GM04503 (cell line): ENCODE data around the gene GPR39.
"Not testable (repeated sequence)": the region's sequence is repeated elsewhere in the genome, so short reads cannot be mapped to it uniquely, and the experiment has no call there.

Experiments used
- DNase-seq: peaks from one replicate; pipeline ENCODE4 v3.0.0-alpha.2; 2012; ENCODE audit warnings: low read depth

Gene GPR39

DNA sequence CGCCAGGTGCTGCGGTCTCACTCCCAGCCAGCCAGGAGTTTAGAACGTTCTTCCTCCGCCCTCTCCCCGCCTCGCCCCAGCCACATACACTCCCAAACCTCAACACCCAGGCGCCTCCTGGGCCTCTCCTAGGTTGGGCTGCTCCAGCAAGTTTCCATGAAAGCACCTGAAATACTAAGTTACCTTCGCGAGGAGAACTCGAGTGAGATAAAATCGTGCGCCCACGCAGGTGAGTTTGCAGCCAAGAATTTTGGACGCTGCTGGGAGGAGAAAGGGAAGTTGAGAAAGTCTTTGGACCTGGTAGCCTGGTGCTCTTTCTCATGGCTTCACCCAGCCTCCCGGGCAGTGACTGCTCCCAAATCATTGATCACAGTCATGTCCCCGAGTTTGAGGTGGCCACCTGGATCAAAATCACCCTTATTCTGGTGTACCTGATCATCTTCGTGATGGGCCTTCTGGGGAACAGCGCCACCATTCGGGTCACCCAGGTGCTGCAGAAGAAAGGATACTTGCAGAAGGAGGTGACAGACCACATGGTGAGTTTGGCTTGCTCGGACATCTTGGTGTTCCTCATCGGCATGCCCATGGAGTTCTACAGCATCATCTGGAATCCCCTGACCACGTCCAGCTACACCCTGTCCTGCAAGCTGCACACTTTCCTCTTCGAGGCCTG, at the start of gene GPR39:
GPR39 (plus strand) TSS at position 83 of the 673 bp plus-strand sequence.
- DNase-seq: no peak

DNA sequence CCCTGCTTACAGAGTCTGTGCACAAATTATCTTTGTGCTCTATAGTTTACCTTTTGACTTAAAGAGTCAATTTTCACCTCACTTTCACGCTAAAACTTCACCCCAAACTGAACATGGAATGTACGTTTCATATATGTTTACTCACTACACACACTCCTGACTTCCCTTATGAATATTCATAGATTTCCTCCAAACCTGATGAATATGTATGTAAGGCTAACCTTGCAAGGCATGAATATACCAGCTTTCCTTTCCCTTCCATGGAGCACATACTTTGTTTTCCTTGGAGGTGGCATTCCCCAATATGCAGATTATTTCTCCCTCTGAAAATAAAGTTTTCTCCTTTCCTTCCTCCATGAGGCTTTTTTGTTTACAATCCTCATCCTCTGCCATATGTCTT, 48.4 kb upstream of the GPR39 start:
- DNase-seq: no peak

DNA sequence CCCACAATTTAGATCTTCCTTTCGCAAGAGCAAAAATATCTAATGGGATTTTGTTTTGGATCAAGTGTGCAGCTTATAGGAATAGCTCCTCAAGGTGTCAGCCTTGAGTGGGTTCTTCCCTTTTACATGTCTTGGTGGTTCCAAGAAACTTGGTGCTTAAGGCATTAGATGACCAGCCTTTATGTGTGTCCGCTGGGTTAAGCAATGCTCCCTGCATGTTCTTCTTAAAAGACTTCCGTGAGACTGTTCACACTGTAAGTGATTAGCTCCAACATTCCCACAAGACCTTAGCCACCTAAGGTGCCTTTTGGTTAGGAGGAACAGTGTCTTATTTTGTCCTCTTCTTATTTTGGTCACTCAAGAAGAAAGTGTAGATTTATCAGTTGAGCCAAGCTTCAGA, 44.3 kb upstream of the GPR39 start:
- DNase-seq: no peak

DNA sequence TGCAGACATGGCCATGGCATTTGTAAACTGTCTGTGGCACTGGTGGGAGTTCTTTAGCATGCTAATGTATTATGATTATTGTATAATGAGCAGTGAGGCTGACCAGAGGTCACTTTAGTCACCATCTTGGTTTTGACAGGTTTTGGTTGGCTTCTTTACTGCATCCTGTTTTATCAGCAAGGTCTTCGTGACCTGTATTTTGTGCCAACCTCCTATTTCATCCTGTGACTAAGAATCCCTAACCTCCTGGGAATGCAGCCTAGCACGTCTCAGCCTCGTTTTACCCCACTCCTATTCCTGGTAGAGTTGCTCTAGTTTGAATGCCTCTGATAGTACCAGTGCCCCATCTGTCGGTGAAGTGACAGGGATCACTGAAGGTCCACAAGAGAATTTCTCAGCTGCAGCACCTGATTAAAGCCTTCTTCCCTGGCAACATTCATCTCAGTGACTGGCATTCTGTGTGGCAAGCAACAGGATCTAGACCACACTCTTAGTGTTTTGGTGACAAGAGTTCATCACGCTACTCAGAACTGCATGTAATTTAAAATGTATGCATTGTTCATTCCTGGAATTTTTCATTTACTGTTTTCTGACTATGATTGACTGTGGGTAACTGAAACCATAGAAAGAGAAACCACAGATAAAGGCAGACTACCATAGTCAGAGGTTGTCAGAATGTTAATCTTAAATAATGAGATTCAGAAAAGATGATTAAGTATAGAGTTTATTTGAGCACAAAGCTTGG, 43.0 kb upstream of the GPR39 start:
- DNase-seq: no peak

DNA sequence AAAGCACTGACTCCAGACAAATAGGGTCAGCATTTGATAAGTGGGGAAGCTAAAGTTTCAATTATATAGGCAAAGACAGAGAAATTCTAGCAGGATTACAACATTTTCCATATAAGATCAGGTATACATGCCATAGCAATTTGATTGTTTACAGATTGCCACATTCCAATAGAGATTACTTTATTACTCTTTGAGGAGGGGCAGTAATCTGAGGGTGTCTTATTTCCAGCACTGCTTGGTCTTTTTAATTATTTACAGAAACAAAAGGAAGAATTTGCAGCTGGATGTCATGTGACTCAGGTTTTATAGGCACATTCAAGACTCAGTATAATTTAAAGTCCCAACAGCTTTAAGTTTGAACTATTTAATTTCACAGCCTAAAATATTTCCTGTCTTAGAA, 42.5 kb upstream of the GPR39 start:
- DNase-seq: no peak

DNA sequence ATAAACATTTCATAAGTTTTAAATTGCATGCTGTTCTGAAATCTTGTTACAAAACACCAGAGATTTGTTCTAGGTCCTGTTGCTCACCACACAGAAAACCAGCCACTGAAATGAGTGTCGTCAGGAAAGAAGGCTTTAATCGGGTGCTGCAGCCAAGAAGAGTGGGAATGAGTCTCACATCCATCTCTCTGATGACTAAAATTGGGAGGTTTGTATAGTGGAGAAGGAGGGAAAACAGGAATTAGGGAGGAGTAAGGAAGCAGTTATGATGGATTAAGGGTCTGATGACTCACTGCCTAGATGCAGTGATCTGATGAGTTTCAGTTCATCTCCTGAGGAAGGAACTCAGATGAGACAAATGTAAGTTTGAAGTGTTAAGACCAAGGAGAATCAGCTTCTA, 42.1 kb upstream of the GPR39 start:
- DNase-seq: peak; percentile 39

DNA sequence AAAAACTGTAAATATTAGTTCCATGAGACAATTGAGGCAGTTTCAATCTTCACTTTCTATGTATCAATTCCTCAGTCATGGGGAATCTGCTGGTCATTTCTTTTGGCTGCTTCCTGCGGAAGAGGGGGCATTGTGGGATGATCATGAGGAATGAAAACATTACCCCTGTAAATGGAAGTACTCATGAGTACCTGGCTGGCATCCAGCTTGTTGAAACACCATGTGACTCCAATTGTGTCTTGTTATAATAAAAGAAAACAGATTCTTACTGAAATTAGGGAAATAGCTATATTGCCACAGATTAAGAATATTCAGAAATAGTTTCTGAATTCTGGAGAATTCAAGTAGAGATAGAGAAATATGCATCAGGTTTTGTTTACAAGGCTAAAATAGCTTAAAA, 41.6 kb upstream of the GPR39 start:
- DNase-seq: no peak

DNA sequence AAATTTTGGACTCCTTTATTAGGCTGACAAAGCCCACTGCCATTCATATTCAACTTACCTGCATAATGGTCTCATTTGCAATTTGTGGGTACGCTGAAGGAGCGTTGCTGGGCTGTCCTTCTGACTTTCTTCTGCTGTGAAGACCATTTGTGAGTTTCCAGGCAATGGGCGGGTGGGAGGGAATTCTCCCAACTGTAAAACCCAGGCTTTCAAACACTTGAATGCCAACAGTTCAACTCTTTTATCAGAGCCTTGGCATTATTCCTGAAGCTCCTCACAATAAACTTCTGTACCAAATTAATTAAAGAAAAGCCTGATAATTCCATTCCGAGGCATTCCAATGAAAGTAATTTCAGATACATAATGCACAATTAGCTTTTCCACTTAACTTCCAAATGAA, 35.2 kb upstream of the GPR39 start:
- DNase-seq: no peak

DNA sequence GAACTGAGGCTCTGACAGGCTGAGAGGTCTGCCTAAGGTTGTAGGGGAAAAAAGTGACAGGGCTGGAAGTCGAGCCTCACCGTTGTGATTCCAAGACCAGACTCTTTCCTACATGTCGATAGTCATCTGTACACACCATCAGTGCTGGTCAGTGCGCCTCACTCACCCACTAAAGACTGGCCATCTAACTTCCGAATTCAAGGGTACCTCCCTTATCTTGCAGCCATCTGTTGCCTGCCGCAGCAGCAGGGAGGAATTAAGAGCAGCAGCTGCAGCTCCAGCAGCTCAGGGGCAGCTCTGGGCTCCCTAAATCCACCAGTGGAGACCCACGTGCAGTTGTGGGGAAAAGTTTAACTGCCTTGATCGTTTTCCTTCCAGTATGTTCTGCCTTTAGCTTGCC, 32.6 kb upstream of the GPR39 start:
- no peak for DNase-seq

DNA sequence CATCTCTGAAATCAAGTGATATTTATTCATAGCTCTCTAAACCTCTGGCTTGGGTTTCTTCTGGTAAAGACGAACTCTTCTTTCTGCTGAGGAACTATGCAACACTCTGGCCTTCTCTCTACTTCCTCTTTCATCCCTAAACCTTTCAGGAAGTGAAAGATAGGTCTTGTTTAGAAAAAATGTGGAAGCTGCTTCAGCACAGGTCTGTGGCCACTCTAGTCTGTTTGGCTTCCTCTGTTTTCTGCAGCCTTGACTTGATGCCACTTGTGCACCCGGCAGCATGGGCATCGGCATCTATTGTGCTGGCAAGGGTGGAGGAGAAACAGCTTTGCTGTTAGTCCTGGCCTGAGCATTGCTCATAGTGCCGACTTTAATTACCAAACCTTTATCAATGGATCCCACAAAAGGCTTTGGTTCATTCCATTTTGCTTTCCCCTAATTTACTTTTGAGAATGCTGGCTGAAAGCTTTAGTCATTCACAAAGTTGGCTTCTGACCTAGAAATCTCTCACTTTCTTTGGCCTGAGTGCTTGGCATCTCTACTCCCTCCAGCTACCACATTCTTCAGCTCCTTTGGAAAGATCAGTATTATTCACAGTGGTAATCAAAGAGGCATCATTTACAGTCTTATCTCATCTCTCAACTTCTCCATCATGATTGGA, 32.0 kb upstream of the GPR39 start:
- DNase-seq: no peak

DNA sequence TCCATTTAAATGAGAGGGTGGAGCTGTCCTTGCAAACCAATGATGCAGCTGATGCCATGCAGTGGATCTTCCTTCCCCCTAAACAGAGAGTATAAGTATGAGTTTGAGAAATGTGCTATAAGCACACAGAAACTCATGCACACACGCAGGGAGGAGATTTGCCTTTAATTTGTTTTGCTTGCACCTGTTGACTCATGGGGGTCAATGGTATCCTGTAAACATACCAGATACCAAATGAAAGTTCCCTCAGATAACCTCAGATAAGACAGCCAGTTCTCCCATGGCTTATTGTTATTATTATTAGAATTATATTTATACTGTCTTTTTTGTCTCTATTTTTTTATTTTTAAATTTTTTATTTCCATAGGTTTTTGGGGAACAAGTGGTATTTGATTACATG, 29.5 kb upstream of the GPR39 start:
- DNase-seq: no peak

DNA sequence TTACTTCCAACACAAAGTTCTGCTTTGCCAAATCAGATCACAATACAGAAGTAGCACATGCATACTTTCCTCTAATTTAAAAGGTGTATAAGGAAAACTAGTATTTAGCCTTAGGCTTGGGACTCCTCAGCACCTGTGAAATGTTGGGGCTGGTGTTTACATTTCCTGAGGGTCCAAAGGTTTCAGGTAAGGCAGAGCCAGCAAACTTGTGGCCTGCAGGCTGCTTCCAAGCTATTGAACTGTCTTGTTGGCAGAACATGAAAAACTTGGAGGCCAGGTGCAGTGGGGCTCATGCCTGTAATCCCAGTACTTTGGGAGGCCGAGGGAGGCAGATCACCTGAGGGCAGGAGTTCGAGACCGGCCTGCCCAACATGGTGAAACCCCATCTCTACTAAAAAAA, 26.5 kb upstream of the GPR39 start:
- no peak for DNase-seq

DNA sequence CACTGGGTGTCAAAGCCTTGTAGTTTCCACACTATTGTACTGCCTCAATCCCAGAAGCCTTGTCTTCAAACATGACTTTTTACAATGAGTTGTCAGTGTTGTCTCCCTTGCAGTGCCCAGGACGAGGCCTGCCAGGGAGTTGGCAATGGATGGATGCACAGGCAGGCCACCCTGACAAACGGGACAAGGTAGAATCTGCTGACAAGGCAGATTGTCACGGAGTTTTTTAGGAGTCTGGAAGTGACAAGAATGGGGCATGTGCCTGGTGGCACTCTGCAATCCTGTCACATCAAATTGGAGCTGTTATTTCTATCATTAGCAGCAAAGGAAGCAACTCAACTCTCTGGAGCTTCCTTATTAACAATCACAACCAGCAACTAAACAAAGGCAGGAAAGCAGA, 25.2 kb upstream of the GPR39 start:
- no peak for DNase-seq

DNA sequence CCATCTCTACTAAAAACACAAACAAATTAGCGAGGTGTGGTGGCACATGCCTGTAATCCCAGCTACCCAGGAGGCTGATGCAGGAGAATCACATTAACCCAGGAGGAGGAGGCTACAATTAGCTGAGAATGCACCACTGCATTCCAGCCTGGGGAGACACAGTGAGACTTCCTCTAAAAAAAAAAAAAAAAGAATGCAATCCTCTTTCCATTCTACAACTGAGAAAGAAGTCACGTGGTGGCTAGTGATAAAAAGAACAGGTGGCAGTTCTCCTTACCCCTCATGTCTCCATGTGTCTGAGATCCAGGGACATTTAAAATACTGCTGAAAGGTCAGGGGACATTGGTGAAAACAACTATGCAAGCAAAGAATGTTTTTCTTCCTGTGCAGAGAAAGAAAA, 24.4 kb upstream of the GPR39 start:
- no peak for DNase-seq

DNA sequence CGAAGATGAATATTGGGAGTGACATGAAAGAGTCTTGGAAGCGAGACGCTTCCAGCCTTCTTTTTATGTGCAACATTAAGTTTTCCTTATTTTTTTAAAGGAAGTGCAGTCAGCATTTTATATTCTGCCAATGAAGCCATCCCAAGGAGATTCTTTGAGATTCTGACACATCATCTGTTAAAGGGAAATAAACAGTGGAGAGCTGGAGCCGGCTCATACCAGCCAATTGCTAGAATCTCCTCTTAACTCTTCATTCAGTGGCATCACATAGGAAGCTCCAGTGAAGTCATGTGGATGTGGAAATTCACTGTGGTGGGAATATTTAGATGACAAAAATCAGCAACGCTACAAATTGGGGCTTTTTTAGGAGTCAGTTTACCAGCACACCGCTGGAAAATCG, 23.7 kb upstream of the GPR39 start:
- no peak for DNase-seq

DNA sequence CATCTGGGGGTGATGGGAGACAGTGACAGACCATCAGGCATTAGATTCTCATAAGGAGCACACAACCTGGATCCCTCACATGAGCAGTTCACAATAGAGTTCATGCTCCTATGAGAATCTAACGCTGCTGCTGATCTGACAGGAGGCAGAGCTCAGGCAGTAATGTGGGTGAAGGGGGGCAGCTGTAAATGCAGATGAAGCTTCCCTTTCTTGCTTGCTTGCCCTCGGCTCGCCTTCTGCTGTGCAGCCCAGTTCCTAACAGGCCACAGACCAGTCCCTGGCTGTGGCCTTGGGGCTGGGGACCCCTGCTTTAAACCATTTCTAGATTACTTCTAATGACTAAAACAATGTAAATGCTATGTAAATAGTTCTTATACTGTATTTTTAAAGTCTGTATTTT, 19.6 kb upstream of the GPR39 start:
- DNase-seq: not testable (repeated sequence)

DNA sequence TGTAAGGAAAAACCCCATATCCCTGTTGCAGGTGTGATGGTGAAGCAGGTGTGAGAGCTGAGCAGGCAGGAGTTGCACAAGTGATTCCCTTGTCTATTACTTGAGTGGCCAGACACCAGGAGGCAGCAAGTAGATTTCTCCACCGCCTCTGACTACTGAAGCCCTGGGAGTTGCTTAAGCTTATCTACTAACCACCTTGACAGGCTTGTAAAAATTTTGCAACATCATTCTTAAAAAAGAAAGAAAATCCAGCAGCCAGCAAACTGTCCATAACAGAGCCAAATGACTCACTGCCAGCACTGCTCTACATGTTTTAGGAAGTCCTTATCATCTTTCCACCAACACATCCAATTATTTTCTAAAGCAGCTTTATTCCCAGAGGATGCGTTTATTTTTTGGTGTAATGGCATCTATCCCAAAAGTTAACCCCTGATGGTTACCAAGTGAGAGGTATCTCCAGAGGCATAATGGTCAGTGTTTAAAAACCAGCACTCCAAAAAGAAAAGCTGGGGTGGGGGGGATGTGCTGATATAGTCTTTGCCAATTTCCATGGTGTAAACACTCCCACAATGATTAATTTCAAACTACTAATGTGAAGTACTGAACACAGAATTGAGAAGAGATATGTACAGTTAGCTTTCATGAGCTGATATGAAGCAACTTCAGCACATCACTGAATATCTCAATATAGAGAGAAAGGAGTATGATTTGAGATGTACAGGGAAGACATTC, 16.3 kb upstream of the GPR39 start:
- DNase-seq: no peak

DNA sequence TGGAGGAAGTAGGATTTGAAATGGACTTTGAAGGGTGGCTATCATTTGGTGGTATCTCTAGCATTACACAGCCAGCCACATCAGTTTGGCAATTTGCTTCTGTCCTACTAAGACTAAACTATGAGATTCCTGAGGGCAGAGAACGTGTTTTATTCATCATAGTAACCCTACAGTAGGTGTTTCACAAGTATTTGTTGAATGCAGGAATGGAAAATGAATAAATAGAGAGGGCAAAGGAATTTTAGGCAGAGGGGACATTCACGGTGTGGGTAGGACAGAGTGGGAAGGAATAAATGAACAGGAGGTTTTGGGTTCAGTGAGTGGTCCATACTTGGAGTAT, 15.7 kb upstream of the GPR39 start:
- no peak for DNase-seq

DNA sequence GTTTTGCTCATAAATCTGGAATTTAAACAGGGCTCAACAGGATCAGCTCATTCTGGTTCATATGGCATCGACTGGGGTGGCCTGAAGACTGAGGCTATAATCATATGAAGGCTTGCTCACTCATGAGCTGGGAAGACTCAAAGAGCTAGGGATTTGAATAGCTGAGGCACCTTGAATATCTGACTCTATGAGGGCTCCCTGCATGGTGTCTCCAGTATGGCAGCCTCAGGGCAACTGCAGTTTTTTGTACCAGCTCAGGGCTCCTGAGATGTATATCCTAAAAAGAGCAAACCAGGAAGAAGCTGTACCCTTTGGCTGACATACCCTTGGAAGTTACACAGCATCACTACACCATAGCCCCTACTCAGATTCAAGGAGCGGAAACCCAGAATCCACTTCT, 15.3 kb upstream of the GPR39 start:
- DNase-seq: no peak

DNA sequence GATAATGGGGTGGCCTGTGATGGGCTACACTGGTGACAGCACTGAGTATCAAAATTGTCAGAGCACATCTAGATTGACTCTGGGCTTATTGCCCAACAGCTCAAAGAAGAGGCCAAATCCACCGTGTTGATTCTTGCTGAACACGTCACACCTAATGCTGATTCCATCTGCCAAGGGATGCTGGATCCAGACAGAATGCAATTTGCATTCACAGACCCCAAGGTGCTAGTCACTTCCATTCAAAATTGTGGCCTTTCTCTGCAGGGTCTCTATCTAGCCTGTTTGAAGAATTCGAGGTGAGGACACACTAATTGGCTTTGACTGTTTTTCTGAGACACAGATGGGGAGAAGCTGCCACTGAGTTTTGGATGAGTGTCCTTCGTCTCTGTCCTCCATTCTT, 13.5 kb upstream of the GPR39 start:
- no peak for DNase-seq

DNA sequence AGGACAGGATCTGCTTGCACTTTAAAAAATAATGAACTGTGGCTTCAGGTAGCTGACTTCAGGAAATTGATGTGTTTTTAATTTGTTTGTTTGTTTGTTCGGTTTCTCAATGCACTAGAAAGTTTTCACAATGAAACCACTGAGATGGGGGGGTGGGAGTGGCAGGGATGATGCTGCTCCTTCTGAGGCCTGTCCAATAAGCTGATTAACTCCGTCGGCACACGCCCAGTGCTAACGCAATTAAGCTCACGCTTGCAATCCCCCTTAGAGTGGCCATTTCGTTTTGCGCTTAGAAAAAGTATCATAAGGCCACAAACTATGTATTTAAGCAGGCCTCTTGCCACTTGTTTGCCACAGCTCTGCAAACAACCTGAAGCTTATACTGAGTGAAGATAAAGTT, 12.5 kb upstream of the GPR39 start:
- DNase-seq: no peak

DNA sequence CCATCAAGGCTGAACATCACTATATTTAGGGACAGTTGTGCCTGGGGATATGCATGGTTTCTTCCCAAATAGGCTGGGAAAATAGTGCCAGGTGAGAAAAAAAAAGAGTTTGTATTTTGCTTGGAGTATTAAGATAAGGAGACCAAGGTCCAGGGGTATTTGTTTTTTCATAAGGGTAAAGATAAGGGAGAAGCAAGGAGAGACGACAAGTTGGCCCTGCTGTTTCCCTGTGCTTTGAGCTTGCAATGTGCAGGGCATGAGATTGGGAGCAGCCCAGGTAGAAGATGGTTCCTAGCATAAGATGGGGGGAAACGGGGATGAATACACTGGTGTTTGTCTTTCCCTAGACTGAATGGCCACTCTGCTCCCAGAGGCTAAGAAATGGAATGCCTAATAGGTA, 8.8 kb upstream of the GPR39 start:
- no peak for DNase-seq

DNA sequence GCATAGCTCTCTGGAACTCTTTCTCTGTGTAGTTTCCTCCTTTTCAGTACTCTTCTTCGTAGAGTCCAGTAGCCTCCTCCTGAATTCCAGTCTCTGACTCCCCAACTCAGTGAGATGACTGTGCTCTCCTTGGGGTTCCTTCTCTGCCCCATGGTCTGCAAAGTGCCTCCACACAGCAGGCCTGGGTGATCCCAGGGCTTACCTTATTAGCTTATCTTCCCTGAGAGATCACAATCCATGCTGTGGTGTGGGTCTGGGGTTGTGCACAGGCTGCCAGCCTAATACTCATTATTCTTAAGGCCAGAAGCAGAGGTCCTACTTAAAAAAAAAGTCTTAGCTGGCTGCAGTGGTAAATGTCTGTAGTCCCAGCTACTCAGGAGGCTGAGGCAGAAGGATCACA, 4.6 kb upstream of the GPR39 start:
- DNase-seq: no peak
